ENCODE data around the gene CFAP100.

CFAP100 gene

DNA sequence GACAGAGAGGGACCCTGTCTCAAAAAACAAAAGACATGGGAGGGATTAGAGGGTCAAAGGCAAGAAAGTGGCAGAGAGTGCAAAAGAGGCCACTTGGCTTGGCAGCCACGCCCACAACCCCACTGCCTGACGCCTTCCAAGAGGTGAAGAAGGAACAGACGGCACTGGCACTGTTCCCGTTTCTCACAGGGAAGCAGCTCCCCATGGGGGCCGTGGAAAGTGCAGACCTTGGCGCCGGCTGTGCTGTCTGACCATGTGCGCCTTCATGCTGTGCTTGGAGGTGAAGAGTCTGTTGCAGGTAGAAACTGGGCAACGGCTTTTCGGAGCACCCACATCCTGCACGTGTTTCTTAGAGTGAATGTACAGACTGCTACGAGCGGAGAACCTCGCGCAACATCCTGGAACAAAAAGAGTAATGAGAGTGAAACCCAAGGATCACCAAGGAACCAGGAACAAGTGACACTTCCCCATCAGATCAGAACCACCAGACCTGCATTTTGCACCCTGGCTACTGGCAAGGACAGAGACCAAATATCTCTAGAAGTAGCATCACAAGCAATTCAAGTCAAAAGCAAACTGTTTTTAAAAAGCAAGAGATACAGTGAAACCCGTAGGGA is 71.3 kb downstream of the CFAP100 start:
- no peak for TF ChIP-seq POLR2AphosphoS5 (IDR thresholded peaks at IDR 0.05; ENCODE audit: low read depth, low read length)
- TF ChIP-seq TAF1 (IDR thresholded peaks at IDR 0.05; ENCODE audit: borderline replicate concordance, insufficient read depth, low read length): no peak
- TF ChIP-seq FOXP2 (optimal IDR thresholded peaks at IDR 0.05; ENCODE audit: borderline replicate concordance, extremely low read depth, extremely low read length, insufficient read depth): no peak
- TF ChIP-seq REST (IDR thresholded peaks at IDR 0.05; ENCODE audit: insufficient read depth in 1 of 2, low read depth in 2 of 2, low read length in 2 of 2): no peak
- TF ChIP-seq SIN3A (IDR thresholded peaks at IDR 0.05; ENCODE audit: borderline replicate concordance, insufficient read depth, low read length): no peak

DNA sequence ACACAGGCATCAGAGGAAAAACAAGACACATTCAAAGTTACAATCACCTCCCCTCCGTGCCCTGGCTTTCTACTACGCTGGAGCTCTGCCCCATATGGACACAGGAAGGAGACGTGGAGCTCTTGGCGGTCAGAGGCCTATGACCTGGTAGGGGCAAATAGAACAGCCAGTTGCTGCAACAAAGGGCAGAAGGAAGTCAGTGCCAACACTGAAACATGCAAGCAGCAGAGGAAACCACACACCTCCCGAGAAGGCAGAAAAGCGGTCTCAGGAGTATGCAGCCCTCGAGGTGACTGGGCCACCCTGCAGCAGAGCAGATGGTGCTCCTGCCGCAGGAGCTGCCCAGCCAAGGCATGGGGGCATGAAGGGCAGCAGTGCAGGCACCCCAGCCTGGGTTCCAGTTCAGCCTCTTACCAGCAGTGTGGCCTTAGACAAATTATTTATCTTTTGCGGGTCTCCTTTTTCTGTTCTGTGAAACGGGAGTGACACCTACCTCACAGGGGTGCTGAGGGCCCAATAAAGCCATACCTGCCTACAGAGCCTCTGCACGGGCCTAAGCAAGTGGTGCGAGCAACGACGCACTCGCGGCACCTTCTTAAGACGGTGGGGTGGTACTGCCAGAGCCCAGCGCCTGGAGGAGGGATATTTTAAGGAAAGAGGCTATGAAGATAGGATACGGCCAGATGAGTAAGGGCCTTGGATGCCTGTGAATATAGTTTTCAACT is 72.3 kb downstream of the CFAP100 start:
- TF ChIP-seq REST (IDR thresholded peaks at IDR 0.05; ENCODE audit: insufficient read depth in 1 of 2, low read depth in 2 of 2, low read length in 2 of 2) (no peak), TAF1 (IDR thresholded peaks at IDR 0.05; ENCODE audit: borderline replicate concordance, insufficient read depth, low read length) (no peak), POLR2AphosphoS5 (IDR thresholded peaks at IDR 0.05; ENCODE audit: low read depth, low read length) (no peak), SIN3A (IDR thresholded peaks at IDR 0.05; ENCODE audit: borderline replicate concordance, insufficient read depth, low read length) (no peak), FOXP2 (optimal IDR thresholded peaks at IDR 0.05; ENCODE audit: borderline replicate concordance, extremely low read depth, extremely low read length, insufficient read depth) (no peak)

- no peak for TF ChIP-seq POLR2AphosphoS5 (IDR thresholded peaks at IDR 0.05; ENCODE audit: low read depth, low read length)
- no peak for TF ChIP-seq TAF1 (IDR thresholded peaks at IDR 0.05; ENCODE audit: borderline replicate concordance, insufficient read depth, low read length)
- no peak for TF ChIP-seq SIN3A (IDR thresholded peaks at IDR 0.05; ENCODE audit: borderline replicate concordance, insufficient read depth, low read length)
- no peak for TF ChIP-seq FOXP2 (optimal IDR thresholded peaks at IDR 0.05; ENCODE audit: borderline replicate concordance, extremely low read depth, extremely low read length, insufficient read depth)
- no peak for TF ChIP-seq REST (IDR thresholded peaks at IDR 0.05; ENCODE audit: insufficient read depth in 1 of 2, low read depth in 2 of 2, low read length in 2 of 2)
These were observed 72.9 kb downstream of the CFAP100 start for GRCh38 chr3:126467611-126467955.

GRCh38 chr3:126468028-126468891 is 73.6 kb downstream of the CFAP100 start:
- no peak for TF ChIP-seq SIN3A (IDR thresholded peaks at IDR 0.05; ENCODE audit: borderline replicate concordance, insufficient read depth, low read length)
- TF ChIP-seq FOXP2 (optimal IDR thresholded peaks at IDR 0.05; ENCODE audit: borderline replicate concordance, extremely low read depth, extremely low read length, insufficient read depth): no peak

DNA sequence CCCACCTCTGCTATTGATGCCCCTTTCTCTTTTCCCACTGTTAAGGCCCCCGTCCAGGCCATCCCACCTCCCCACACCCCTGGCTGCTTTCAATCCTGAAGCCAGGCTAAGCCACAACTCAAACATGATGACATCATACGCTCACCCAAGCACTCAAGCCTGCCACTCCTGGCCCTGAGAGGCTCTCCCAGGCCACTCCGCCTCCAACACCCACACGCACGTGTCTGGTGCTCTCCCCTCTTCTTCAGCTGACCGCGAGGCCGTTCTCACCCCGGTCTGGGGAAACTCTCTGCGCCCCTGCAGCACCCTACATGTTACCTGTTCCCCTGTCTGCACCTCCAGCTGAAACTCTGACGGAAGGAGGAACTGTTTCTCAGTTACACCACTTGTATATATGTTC is 74.8 kb downstream of the CFAP100 start:
- TF ChIP-seq SIN3A (IDR thresholded peaks at IDR 0.05; ENCODE audit: borderline replicate concordance, insufficient read depth, low read length): no peak
- TF ChIP-seq TAF1 (IDR thresholded peaks at IDR 0.05; ENCODE audit: borderline replicate concordance, insufficient read depth, low read length): no peak
- no peak for TF ChIP-seq FOXP2 (optimal IDR thresholded peaks at IDR 0.05; ENCODE audit: borderline replicate concordance, extremely low read depth, extremely low read length, insufficient read depth)
- no peak for TF ChIP-seq REST (IDR thresholded peaks at IDR 0.05; ENCODE audit: insufficient read depth in 1 of 2, low read depth in 2 of 2, low read length in 2 of 2)
- no peak for TF ChIP-seq POLR2AphosphoS5 (IDR thresholded peaks at IDR 0.05; ENCODE audit: low read depth, low read length)
